Nephron progenitor cell (in vitro differentiated cells): ENCODE measurements around the gene CYP4V2.
A peak's percentile ranks its signal among the peaks of the same experiment; 100 is the strongest.

Source experiments
- DNase-seq: peaks from one replicate; pipeline ENCODE4 v3.0.0; 2021
- H3K27ac Mint-ChIP-seq: 2 replicates; pipeline ENCODE4 v1.8.0; 2021; ENCODE audit warnings: mild to moderate bottlenecking, moderate library complexity, mixed read lengths
- H3K27me3 Mint-ChIP-seq: 2 replicates; pipeline ENCODE4 v1.8.0; 2021; ENCODE audit warnings: mild to moderate bottlenecking, low read depth, mixed read lengths; ENCODE audit not compliant: poor library complexity
- H3K36me3 Mint-ChIP-seq: 2 replicates; pipeline ENCODE4 v1.8.0; 2021; ENCODE audit warnings: low read depth, mixed read lengths
- H3K4me1 Mint-ChIP-seq: 2 replicates; pipeline ENCODE4 v1.8.0; 2021; ENCODE audit warnings: mixed read lengths
- H3K4me3 Mint-ChIP-seq: 2 replicates; pipeline ENCODE4 v1.8.0; 2021; ENCODE audit warnings: mild to moderate bottlenecking, moderate library complexity, mixed read lengths
- H3K9me3 Mint-ChIP-seq: 2 replicates; pipeline ENCODE4 v1.8.0; 2021; ENCODE audit warnings: mild to moderate bottlenecking, moderate library complexity, mixed read lengths
- TF ChIP-seq, protein P1 (sequence below): fragments of 200-600 bp; sonication (generic); IDR thresholded peaks from 2 replicates; pipeline ENCODE4 v1.5.0; 2021; ENCODE audit warnings: antibody characterized with exemption

CYP4V2 gene

DNA sequence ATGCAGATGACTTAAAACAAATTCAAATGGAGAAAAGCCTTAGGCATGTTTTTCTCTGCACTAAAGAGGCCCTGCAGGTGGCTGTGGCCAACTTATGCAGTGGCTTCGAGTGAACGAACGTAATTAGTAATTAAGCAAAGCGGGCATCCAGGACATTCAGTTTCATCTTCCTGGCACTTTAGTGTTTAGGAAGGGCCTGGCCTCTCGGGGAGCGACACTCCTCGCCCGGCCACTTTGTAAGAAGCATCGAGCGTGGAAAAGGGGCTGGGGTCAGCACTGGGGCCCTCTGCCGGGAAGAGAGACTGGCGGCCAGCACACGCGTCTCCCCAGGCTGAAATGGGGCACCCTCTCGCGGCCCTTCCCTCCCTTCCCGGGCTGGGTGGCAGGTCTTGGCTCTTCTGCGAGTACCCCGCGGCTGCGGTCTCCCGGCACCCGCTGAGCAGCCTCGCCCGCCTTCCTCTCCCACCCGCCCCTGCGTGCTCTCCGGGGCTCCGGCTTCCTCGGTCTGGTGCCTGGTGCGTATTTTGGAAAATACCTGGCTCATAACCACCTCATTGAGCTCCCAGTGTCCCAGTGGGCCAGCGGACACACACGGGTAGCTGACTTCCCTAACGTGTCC is 677 bp upstream of the CYP4V2 start:
- TF ChIP-seq, protein P1, sequence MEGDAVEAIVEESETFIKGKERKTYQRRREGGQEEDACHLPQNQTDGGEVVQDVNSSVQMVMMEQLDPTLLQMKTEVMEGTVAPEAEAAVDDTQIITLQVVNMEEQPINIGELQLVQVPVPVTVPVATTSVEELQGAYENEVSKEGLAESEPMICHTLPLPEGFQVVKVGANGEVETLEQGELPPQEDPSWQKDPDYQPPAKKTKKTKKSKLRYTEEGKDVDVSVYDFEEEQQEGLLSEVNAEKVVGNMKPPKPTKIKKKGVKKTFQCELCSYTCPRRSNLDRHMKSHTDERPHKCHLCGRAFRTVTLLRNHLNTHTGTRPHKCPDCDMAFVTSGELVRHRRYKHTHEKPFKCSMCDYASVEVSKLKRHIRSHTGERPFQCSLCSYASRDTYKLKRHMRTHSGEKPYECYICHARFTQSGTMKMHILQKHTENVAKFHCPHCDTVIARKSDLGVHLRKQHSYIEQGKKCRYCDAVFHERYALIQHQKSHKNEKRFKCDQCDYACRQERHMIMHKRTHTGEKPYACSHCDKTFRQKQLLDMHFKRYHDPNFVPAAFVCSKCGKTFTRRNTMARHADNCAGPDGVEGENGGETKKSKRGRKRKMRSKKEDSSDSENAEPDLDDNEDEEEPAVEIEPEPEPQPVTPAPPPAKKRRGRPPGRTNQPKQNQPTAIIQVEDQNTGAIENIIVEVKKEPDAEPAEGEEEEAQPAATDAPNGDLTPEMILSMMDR, result no peak
- Mint-ChIP-seq H3K36me3 (peaks cover 10% of the 10 kb centered on the region), H3K27me3 (peaks cover 2% of the 10 kb centered on the region), H3K27ac (peak overlapping the region; percentile 57), H3K4me1 (peaks cover 32% of the 10 kb centered on the region), H3K4me3 (peak overlapping the region; percentile 89), H3K9me3 (peaks cover 2% of the 10 kb centered on the region)
- DNase-seq, result peak; percentile 52

DNA sequence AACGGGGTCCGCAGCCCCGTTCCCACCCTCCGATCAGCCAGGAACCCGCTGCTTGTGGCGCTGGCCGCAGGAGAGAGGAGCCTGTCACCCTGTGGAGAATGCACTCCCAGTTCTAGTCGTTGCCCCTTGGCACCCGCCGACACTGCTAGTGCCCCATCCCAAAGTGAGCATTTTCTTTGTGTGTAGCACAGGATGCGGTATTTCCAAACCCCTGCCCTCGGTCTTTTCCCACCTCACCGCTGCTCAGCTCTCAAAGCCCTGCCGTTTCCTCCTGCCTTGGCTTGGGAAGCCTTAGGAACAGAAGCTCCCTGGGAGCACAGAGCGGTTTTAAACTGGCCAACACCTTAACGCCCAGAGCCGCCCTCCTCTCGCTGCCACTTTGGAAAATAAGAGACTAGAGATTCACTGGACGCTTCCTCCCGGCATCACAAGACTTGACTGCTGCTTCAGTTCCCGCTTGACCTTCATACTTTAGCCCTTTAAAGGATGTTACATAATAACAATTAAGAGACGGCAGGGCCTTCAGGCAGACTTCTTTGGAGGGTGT is 772 bp downstream of the CYP4V2 start:
- Mint-ChIP-seq H3K27ac (peak overlapping the region; percentile 93), H3K4me3 (peak overlapping the region; percentile 95), H3K4me1 (peaks cover 32% of the 10 kb centered on the region), H3K27me3 (peaks cover 2% of the 10 kb centered on the region), H3K36me3 (peaks cover 25% of the 10 kb centered on the region), H3K9me3 (peaks cover 6% of the 10 kb centered on the region)
- peak; percentile 30 for DNase-seq
- TF ChIP-seq, protein P1, result no peak

DNA sequence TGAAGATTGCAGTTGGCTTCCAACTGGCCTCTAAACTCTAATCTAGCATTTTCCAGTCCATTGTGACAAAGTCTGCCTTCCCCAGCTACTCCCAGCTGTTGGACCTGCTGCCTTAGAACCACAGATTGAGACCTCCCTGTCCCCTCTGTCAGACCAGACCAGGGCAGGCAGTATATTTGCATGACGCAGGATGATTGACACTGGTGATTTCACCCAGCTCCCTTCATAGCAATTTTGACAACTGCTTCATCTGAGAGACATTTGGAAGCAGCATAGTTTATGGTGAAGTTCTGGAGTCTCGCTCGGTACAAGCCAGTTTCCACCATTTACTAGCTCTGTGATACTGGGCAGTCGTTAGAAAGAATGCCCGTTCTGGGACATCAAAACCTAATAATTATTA is 2.5 kb downstream of the CYP4V2 start:
- Mint-ChIP-seq H3K27me3 (peaks cover 2% of the 10 kb centered on the region), H3K36me3 (peaks cover 29% of the 10 kb centered on the region), H3K4me1 (peaks cover 32% of the 10 kb centered on the region), H3K4me3 (peak overlapping the region; percentile 23), H3K9me3 (peaks cover 6% of the 10 kb centered on the region), H3K27ac (no peak overlapping the region)
- TF ChIP-seq, protein P1, result no peak
- no peak for DNase-seq

DNA sequence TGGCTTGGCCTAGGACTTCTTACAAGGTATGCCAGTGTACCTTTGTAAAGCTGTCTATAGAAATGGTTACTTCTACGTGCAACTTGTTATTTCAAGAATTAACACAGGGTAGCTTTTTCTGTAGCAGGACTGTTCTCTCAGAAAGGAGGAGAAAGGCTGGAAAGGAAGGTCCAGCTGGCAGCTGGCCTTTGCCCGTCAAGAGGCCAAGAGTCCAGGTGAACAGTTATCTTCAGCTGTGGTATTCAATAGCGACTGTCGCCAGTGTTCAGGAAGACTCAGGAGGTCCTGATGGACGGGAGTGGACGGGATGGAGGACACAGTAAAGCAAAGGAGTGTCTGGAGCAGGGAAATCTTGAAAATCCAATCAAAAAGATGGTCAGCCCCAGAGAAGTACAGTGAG is 4.7 kb downstream of the CYP4V2 start:
- Mint-ChIP-seq H3K36me3 (peaks cover 29% of the 10 kb centered on the region), H3K4me3 (no peak overlapping the region), H3K4me1 (peaks cover 19% of the 10 kb centered on the region), H3K9me3 (peaks cover 6% of the 10 kb centered on the region), H3K27ac (no peak overlapping the region), H3K27me3 (peaks cover 2% of the 10 kb centered on the region)
- no peak for DNase-seq
- TF ChIP-seq, protein P1, result no peak

DNA sequence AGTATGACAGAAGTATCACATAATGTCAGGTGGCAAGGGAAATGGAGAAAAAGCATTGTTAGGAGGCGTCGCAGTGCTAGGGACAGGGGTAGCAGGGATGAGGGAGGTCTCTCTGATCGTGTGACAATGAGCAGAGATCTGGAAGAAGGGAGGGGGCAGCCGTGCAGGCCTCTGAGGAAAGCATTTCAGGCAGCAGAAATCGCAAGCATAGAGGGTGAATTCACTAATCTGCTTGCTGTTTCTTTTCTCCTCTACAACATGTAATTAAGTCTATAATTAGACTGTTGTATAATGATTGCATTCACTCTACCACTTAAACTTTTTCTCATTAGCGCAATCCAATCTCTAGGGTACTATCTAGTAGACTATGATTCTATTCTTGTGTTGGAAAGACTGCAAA is 9.1 kb downstream of the CYP4V2 start:
- Mint-ChIP-seq H3K27me3 (no peaks in the 10 kb centered on the region), H3K9me3 (peaks cover 5% of the 10 kb centered on the region), H3K36me3 (peaks cover 20% of the 10 kb centered on the region), H3K4me1 (peaks cover 20% of the 10 kb centered on the region), H3K27ac (no peak overlapping the region), H3K4me3 (no peak overlapping the region)
- TF ChIP-seq, protein P1, result no peak
- no peak for DNase-seq

GRCh38 chr4:186201010-186201409 is 9.6 kb downstream of the CYP4V2 start:
- no peaks in the 10 kb centered on the region for H3K27me3 Mint-ChIP-seq
- peaks cover 21% of the 10 kb centered on the region for H3K4me1 Mint-ChIP-seq
- peaks cover under 1% of the 10 kb centered on the region for H3K9me3 Mint-ChIP-seq
- no peak for DNase-seq
- TF ChIP-seq, protein P1, result no peak
- peaks cover 15% of the 10 kb centered on the region for H3K36me3 Mint-ChIP-seq
- no peak overlapping the region for H3K27ac Mint-ChIP-seq
- H3K4me3 Mint-ChIP-seq, result no peak overlapping the region
